Mesendoderm (in vitro differentiated cells): Measurements from ENCODE around the gene KSR2.
"Not testable (repeated sequence)": the region's sequence is repeated elsewhere in the genome, so short reads cannot be mapped to it uniquely, and the experiment has no call there.

Experiments
- DNase-seq: peaks from one replicate; pipeline ENCODE4 v3.0.0; 2013
- H2AK5ac ChIP-seq: 2 replicates; pipeline ENCODE4 v1.6.1; 2013; ENCODE audit warnings: low read length, inconsistent platforms
- H2BK120ac ChIP-seq: 2 replicates; pipeline ENCODE4 v1.6.1; 2013; ENCODE audit warnings: low read depth, mild to moderate bottlenecking, low read length, moderate library complexity, mixed read lengths
- H2BK15ac ChIP-seq: replicated peaks from 2 replicates; pipeline ENCODE4 v1.6.1; 2013; ENCODE audit warnings: low read depth, mild to moderate bottlenecking, moderate library complexity
- H2BK5ac ChIP-seq: 2 replicates; pipeline ENCODE4 v1.6.1; 2013; ENCODE audit warnings: low read length, inconsistent platforms
- H3K18ac ChIP-seq: 2 replicates; pipeline ENCODE4 v1.6.1; 2013; ENCODE audit warnings: mild to moderate bottlenecking, low read length, mixed read lengths
- H3K23ac ChIP-seq: one replicate; pipeline ENCODE4 v1.6.1; 2013; ENCODE audit warnings: low read length
- H3K27ac ChIP-seq: 2 replicates; pipeline ENCODE4 v1.5.1; 2013; ENCODE audit warnings: low read depth, mild to moderate bottlenecking, inconsistent platforms, low read length, moderate library complexity
- H3K27me3 ChIP-seq: 2 replicates; pipeline ENCODE4 v1.6.1; 2013; ENCODE audit warnings: low read length, control low read depth, mild to moderate bottlenecking, inconsistent platforms; ENCODE audit not compliant: insufficient read depth, poor library complexity
- H3K36me3 ChIP-seq: 2 replicates; pipeline ENCODE4 v1.6.1; 2013; ENCODE audit warnings: low read length, inconsistent platforms; ENCODE audit not compliant: control insufficient read depth, insufficient read depth
- H3K4ac ChIP-seq: one replicate; pipeline ENCODE4 v1.6.1; 2013; ENCODE audit warnings: low read depth, mild to moderate bottlenecking, low read length, moderate library complexity
- H3K4me1 ChIP-seq: 2 replicates; pipeline ENCODE4 v1.6.1; 2013; ENCODE audit warnings: low read depth, low read length, inconsistent platforms; ENCODE audit not compliant: control insufficient read depth
- H3K4me2 ChIP-seq: 2 replicates; pipeline ENCODE4 v1.6.1; 2013; ENCODE audit warnings: low read length
- H3K4me3 ChIP-seq: 2 replicates; pipeline ENCODE4 v1.5.1; 2013; ENCODE audit warnings: mild to moderate bottlenecking, low read length
- H3K56ac ChIP-seq: one replicate; pipeline ENCODE4 v1.6.1; 2013; ENCODE audit warnings: low read length
- H3K79me1 ChIP-seq: 2 replicates; pipeline ENCODE4 v1.6.1; 2013; ENCODE audit warnings: low read length, inconsistent platforms
- H3K79me2 ChIP-seq: 2 replicates; pipeline ENCODE4 v1.6.1; 2013; ENCODE audit warnings: mild to moderate bottlenecking, low read length; ENCODE audit not compliant: control insufficient read depth, insufficient read depth
- H3K9ac ChIP-seq: 2 replicates; pipeline ENCODE4 v1.6.1; 2013; ENCODE audit warnings: low read length, inconsistent platforms
- H4K5ac ChIP-seq: one replicate; pipeline ENCODE4 v1.6.1; 2013; ENCODE audit warnings: low read length
- H4K8ac ChIP-seq: one replicate; pipeline ENCODE4 v1.6.1; 2013; ENCODE audit warnings: low read depth, mild to moderate bottlenecking, control low read depth, low read length, moderate library complexity
- WGBS: extraction: QIAGEN DNeasy Blood & Tissue Kit; methylation state at CpG from one replicate; pipeline ENCODE4 v1.1.7; 2013; ENCODE audit warnings: low lambda C conversion rate, missing lambda C conversion rate; ENCODE audit not compliant: insufficient coverage; ENCODE audit errors: extremely low coverage; 5-methylcytosine and 5-hydroxymethylcytosine counted together

KSR2 gene

DNA sequence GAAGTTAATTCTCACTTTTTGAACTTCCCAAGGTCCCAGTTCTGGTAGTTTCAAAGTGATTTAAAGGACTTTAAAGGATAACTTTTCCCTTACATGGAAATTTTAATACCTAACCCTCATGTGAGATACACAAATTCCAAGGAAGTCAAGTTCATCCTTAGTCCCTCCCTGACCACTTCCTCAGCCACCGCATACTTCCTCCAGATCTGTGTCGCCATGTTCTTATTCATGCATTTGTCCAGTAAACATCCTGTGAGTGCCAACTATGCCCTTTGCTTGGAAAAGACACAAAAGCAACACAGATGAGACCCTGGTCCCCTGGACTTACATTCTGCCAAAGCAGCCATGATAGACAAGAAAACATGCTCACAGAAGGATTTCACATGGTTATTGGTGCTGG, 206.6 kb downstream of the KSR2 start:
- no peaks in the 10 kb centered on the region for H3K79me1 ChIP-seq
- H3K4me2 ChIP-seq, result no peak overlapping the region
- no peaks in the 10 kb centered on the region for H3K27me3 ChIP-seq
- H4K8ac ChIP-seq, result no peak overlapping the region
- H2BK15ac ChIP-seq, result no peak overlapping the region
- no peaks in the 10 kb centered on the region for H3K36me3 ChIP-seq
- no peak for DNase-seq
- H2BK5ac ChIP-seq, result no peak overlapping the region
- no peak overlapping the region for H3K56ac ChIP-seq
- H3K4me1 ChIP-seq, result no peaks in the 10 kb centered on the region
- H3K79me2 ChIP-seq, result no peaks in the 10 kb centered on the region
- no peak overlapping the region for H3K4me3 ChIP-seq
- H3K18ac ChIP-seq, result no peak overlapping the region
- no peak overlapping the region for H3K4ac ChIP-seq
- no peak overlapping the region for H2AK5ac ChIP-seq
- H3K23ac ChIP-seq, result no peak overlapping the region
- no peak overlapping the region for H3K9ac ChIP-seq
- no peak overlapping the region for H3K27ac ChIP-seq
- H4K5ac ChIP-seq, result no peak overlapping the region
- no CpG with 5 or more reads among the region's 2 CpGs for WGBS
- no peak overlapping the region for H2BK120ac ChIP-seq

DNA sequence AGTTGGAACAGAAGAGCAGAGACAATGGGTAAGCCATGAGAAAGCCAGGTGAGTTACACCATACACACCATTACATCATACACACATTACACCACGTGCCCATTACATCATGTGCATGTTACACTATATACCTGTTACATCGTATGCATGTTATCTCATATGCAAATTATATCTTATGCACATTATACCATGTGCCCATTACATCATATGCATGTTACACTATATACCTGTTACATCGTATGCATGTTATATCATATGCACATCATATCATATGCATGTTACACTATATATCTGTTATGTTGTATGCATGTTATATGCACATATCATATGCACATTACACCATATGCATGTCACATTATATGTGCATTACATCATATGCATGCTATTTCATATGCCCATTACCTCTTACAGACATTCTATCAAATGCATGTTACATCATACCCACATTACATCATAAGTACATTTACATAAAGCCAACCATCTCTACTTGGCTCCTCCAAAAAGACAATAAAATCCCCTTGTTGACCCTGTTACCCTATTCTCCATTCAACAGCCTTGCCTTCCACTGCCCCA, 207.2 kb downstream of the KSR2 start:
- Histone ChIP-seq H3K9ac (no peak overlapping the region), H3K23ac (no peak overlapping the region), H3K4ac (no peak overlapping the region), H2AK5ac (no peak overlapping the region), H3K4me2 (no peak overlapping the region), H3K4me3 (no peak overlapping the region), H3K56ac (no peak overlapping the region), H2BK5ac (no peak overlapping the region), H3K79me1 (no peaks in the 10 kb centered on the region), H3K79me2 (no peaks in the 10 kb centered on the region), H2BK120ac (no peak overlapping the region), H3K4me1 (no peaks in the 10 kb centered on the region), H2BK15ac (no peak overlapping the region), H4K8ac (no peak overlapping the region), H3K27me3 (no peaks in the 10 kb centered on the region), H4K5ac (no peak overlapping the region), H3K18ac (no peak overlapping the region), H3K27ac (no peak overlapping the region), H3K36me3 (no peaks in the 10 kb centered on the region)
- no peak for DNase-seq
- no CpG with 5 or more reads among the region's 3 CpGs for WGBS

DNA sequence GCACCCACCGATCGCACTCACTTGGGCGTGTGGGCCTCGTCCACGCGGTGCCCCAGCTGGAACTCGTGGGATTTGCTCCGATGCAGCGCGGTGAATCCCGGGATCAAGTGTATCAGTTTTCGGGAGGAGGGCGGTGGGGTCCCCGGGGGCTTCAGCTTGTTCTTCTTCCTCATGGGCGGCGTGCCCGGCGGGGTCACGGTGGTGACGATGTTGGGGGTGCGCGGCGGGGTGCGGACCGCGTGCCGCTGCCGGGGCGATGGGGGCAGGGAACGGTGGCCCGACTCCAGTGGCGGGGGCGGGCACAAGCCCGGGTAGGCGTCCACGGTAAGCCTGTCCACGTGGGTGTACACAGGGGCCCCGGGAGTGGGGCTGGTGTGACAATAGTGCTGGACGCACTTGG, 207.8 kb downstream of the KSR2 start:
- Histone ChIP-seq H3K4me1 (no peaks in the 10 kb centered on the region), H3K9ac (no peak overlapping the region), H2BK5ac (no peak overlapping the region), H2BK120ac (no peak overlapping the region), H2AK5ac (no peak overlapping the region), H4K8ac (no peak overlapping the region), H3K4ac (no peak overlapping the region), H3K79me2 (no peaks in the 10 kb centered on the region), H3K36me3 (no peaks in the 10 kb centered on the region), H3K4me3 (no peak overlapping the region), H3K18ac (no peak overlapping the region), H2BK15ac (no peak overlapping the region), H3K23ac (no peak overlapping the region), H3K4me2 (no peak overlapping the region), H3K56ac (no peak overlapping the region), H3K79me1 (no peaks in the 10 kb centered on the region), H4K5ac (no peak overlapping the region), H3K27me3 (no peaks in the 10 kb centered on the region), H3K27ac (no peak overlapping the region)
- no CpG with 5 or more reads among the region's 39 CpGs for WGBS
- no peak for DNase-seq

DNA sequence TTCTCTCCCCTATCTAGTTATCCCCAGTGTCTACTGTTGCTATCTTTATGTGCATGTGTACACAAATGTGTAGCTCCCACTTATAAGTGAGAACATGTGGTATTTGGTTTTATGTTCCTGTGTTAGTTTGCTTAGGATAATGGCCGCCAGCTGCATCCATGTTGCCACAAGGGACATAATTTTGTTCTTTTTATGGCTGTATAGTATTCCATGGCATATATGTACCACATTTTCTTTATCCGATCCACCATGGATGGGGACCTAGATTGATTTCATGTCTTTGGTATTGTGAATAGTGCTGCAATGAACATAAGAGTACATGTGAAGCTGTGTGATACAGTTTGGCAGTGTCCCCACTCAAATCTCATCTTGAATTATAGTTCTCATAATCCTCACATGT, 218.1 kb downstream of the KSR2 start:
- Histone ChIP-seq H3K56ac (no peak overlapping the region), H3K4me1 (no peaks in the 10 kb centered on the region), H3K4ac (no peak overlapping the region), H3K79me1 (no peaks in the 10 kb centered on the region), H2AK5ac (no peak overlapping the region), H3K4me3 (no peak overlapping the region), H3K79me2 (no peaks in the 10 kb centered on the region), H2BK5ac (no peak overlapping the region), H3K4me2 (no peak overlapping the region), H3K27ac (no peak overlapping the region), H2BK15ac (no peak overlapping the region), H4K8ac (no peak overlapping the region), H4K5ac (no peak overlapping the region), H2BK120ac (no peak overlapping the region), H3K27me3 (no peaks in the 10 kb centered on the region), H3K23ac (no peak overlapping the region), H3K18ac (no peak overlapping the region), H3K36me3 (no peaks in the 10 kb centered on the region), H3K9ac (no peak overlapping the region)
- WGBS, result no CpG with 5 or more reads among the region's 2 CpGs
- no peak for DNase-seq

DNA sequence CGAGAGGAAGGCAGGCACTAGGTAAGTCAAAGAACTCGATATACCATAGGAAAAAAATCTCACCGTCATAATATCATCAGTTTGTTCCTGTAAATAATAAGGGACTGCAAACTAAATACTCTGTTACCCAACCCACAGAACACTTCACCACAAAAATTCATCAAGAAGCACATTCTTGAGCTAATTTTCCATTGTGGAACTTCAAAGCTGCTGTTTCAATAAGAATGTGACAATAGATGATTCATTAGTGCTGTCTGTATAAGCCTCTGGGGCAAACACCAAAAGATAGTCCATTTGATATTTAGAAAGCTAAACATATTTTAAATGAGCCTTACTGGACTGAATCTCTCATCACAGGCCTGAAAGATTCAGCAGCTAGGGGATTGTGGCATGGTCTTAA, 219.4 kb downstream of the KSR2 start:
- no peaks in the 10 kb centered on the region for H3K27me3 ChIP-seq
- H2BK15ac ChIP-seq, result no peak overlapping the region
- WGBS, result no CpG with 5 or more reads among the region's 3 CpGs
- no peaks in the 10 kb centered on the region for H3K36me3 ChIP-seq
- no peaks in the 10 kb centered on the region for H3K79me2 ChIP-seq
- no peak overlapping the region for H2AK5ac ChIP-seq
- no peak overlapping the region for H4K5ac ChIP-seq
- H2BK5ac ChIP-seq, result no peak overlapping the region
- H3K18ac ChIP-seq, result no peak overlapping the region
- no peak overlapping the region for H3K27ac ChIP-seq
- H3K4me1 ChIP-seq, result no peaks in the 10 kb centered on the region
- H2BK120ac ChIP-seq, result no peak overlapping the region
- no peak overlapping the region for H3K4me2 ChIP-seq
- H3K4me3 ChIP-seq, result no peak overlapping the region
- H3K79me1 ChIP-seq, result no peaks in the 10 kb centered on the region
- H3K9ac ChIP-seq, result no peak overlapping the region
- H4K8ac ChIP-seq, result no peak overlapping the region
- no peak for DNase-seq
- H3K4ac ChIP-seq, result no peak overlapping the region
- H3K23ac ChIP-seq, result no peak overlapping the region
- H3K56ac ChIP-seq, result no peak overlapping the region

DNA sequence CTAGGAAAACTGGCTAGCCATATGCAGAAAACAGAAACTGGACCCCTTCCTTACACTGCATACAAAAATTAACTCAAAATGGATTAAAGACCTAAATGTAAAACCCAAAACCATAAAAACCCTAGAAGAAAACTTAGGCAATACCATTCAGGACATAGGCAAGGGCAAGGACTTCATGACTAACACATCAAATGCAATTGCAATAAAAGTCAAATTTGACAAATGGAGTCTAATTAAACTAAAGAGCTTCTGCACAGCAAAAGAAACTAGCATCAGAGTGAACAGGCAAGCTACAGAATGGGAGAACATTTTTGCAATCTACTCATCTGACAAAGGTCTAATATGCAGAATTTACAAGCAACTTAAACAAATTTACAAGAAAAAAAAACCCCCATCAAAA, 222.4 kb downstream of the KSR2 start:
- H3K4ac ChIP-seq, H3K23ac ChIP-seq, DNase-seq, H3K4me2 ChIP-seq, H2BK5ac ChIP-seq, H3K27ac ChIP-seq, H3K9ac ChIP-seq, H3K4me3 ChIP-seq, H2BK120ac ChIP-seq, H3K18ac ChIP-seq, H4K5ac ChIP-seq, H3K4me1 ChIP-seq, H3K27me3 ChIP-seq, H3K36me3 ChIP-seq, H4K8ac ChIP-seq, H3K79me1 ChIP-seq, H2AK5ac ChIP-seq, H3K79me2 ChIP-seq, H3K56ac ChIP-seq, H2BK15ac ChIP-seq: not testable (repeated sequence)
